ENCODE data around the gene FAM81B.

Gene FAM81B

DNA sequence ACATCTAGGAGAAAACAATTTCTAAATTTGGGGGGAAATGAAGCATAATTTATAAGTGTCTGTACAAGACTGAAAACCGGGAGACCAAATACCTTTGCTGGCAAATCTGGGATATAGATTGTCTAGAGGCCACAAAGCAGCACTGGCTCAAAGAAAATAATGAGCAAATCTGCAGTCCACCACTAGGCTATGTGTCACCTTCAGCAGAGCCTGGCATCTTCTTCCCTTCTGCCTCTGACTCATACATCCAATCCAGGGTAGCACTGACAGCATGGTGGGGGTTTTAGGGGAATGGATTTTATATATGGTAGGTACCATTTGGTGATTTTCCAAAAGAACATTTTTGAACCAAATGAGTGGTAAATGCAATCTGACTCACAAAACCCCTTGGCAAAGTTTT, 12.8 kb downstream of the FAM81B start:
- no peak for DNase-seq

DNA sequence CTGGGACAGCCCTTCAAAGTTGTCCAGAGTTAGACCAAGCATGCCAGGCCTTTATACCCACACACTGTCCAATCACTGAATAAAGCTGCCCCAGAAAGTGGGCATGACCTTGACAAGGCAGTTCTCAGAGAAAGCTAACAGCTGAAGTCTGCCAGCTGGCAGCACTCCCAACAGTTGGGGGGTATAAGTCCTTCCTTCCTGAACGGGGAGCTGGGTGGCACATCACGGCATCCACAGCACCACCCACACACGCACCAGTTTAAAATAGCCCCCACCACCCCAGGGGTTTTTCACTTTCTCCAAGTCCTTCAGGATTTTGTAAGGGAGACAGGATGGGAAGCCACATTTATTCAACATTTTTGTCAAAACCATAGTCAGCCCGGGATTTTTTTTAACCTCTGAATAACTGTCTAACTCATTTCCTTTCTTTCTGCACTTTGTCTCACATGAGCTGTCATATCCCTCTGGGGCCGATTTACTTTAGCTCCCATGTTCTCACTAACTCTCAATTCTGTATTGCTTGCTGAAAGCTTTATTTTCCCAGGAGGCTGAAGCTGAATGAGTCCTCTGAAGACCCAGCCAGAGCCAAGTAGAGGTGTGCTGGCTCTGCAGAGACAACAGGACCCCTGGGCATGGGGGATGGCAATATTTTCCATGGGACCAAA, 15.4 kb downstream of the FAM81B start:
- no peak for DNase-seq

DNA sequence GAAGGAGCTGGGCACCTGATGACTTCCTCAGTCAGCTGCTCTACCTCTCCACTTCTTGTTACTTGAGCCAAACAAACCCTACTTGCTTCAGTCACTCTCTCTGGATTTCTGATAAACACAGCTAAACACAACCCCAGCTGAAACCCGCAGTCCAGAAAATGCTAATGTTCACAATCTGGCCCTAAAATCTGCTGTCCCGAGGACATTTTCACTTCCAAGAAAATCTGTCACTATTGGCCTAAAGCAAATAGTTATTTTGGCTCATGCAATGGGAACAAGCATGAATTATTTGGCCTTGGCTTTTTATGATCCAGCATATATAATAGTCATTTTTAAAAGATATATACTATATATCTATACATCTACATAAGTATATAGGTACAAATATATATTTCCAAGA, 19.1 kb downstream of the FAM81B start:
- DNase-seq, result no peak

DNA sequence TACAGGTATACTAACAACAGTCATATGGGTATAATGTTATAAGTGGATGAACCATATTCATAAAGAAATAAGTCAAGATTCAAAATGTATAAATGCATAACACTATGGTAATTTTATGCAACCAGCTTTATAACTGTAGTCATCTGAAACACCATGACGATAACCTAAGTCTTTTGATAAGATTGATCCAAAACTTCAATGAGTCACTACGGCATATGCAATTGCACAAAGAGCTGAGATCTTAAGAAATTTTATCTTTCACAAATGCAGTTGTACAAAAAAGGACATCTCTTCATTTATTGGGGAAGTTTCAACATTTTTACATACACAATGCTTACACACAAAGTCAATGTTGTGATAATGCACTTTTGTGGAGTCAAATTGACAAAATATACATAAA, 20.3 kb downstream of the FAM81B start:
- DNase-seq, result no peak

DNA sequence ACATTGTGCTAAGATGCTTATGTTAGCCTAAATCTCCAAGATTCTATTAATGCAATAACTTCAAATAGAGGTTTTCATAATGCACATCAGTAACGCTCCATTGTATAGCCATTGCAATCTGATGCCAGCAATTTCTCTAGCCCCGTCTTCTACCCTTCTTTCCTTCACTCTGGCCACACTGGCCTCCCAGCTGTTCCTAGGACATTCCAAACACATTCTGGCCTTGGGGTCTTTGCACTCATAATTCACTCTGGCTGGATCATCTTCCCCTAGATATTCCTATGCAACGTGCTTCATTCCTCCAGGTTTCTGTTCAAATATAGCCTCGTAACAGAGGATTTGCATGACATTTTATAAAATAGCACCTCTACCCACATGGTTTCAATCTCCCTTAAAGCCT, 23.3 kb downstream of the FAM81B start:
- DNase-seq, result no peak

DNA sequence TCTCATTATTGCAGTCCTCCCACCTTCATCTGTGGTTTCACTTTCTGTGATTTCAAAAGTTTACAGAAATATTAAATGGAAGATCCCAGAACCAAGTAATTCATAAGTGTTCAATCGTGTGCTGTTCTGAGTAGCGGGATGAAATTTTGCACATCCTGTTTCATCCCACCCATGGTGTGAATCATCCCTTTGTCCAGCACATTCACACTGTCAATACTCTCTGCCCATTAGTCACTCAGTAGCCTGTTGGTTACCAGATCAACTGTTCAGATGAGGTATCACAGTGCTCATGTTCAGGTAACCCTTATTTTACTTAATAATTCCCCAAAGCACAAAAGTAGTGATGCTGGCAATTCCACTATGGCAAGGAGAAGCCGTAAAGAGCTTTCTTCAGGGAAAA, 26.8 kb downstream of the FAM81B start:
- DNase-seq, result no peak

DNA sequence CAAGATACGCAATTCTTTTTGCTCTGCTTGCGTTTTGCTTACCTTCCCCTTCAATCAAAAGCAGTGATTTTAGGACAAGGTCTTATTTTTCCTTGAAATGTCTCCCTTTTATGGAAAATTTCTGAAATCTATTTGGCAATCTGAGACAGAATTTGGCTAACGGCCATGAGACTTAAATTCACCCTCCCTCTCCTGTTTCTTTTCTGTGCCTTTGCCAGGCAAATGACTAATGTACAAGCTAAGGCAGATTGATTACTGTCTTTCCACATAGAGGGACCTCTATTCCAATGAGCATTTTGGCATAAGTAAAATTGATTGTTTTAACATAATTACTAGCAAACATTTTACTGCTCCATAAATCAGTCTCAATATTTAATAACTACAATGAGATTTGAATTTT, 31.7 kb downstream of the FAM81B start:
- no peak for DNase-seq

DNA sequence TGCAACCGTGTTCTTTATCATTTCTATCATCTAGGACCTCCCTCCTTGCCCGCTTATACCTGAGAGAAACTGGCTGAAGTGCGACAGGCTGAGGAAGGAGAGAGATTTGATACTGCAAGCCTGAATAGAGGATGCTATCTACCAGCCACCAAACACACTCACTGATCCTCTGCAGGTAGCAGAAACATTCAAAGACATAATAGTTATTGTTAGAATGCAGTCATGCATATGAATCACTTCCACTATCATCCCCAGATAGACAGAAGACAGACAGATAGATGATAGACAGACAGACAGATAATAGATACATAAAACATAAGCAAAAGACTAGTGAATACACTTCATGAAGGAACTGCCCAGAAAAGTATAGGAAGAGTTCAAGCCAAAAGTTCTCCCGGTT, 32.9 kb downstream of the FAM81B start:
- no peak for DNase-seq

DNA sequence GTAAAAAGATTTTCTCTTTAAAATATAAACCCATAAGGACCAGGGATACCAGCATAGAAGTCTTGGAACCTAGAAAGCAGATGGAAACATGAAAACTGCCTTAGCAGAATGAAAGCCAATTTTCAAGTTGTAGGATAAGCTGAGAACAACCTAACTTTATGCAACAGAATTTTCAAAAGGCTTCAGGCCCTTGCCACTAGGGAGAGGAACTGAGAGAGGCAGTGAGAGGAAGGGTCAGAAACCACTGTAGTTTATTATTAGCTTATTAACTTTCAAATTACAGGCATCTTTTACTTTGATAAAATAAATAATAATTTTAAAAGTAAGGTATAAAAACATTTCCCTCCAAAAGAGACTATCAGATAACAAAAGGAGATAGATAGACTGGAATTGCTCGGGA, 33.4 kb downstream of the FAM81B start:
- DNase-seq, result no peak

DNA sequence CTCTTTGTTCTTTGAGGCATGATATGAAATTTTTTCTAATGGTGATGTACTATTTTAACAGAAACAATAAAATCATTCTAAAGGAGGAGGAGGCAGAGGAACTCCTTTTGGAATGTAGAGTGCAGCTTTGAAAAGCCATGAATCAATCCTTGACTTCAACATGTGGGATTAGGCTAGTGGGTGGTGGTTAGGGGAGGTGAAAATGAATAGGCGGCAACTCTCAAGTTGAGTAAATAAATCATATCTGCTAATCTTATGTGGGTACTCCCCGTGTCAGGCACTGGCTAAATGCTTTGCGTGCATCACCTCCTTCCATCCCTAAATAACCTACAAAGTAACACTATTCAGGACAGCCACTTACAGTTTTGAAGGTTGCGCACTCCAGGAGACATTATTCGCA, 35.1 kb downstream of the FAM81B start:
- no peak for DNase-seq

DNA sequence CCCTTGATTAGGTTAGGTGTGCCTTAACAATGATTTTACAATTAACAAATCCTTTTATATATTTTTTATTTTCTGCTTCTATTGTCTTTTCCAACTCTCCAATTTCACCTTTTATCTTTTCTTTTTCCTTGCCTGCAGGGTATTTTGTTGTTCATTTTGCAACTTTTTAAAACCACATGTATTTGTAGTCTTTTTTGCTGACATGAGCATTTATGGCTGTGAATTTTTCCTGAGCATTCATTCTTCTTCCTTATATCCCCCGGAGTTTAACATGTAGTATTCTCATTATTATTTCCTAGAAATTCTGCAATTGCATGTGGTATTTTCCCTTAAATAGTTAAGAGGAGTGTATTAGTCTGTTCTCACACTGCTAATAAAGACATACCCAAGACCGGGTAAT, 41.6 kb downstream of the FAM81B start:
- DNase-seq, result no peak

DNA sequence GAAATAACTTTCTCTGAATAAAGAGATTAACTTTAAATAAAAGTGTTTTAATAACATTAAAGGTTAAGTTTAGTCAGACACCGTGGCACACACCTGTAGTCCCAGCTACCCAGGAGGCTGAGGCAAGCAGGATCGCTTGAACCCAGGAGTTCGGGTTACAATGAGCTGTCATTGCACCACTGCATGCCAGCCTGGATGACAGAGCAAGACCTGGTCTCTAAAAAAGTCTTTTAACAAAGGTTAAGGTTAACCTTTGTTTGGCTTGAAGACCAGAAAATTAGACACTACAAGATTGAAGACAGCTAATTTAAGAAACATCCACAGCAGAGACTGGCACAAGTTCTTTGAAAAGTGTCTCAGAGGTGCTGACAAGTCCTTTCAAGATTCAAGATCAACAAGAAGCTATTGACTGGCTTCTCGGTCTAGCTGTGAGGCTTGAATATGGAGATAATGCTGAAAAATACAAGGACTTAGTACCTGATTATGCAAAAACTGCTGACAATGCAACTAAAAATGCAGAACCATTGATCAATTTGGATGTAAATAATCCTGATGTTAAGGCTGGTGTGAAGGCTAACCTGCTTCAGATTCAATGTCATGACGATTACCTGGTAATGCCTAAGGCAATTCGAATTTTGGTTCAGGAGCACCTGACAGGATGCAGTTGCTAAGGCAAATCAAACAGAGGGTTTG, 48.8 kb downstream of the FAM81B start:
- no peak for DNase-seq

DNA sequence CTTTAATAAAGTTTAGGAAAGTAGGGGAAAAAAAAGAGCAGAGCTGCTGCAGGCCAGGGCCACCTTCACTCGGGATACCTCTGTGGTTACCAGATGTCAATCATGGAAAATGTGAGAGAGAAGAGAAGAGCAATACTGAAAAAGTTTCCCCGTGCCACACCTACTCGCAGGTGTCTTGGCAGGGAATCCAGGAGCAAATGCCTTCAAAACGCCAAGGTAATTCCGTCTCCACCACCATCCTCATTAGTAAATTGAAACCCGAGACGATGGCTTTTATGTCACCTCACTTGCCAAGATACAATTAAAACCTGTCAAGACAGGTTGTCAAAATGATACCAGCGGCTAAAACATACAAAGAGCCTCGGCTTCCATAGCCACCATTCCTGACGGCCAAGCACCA, 49.7 kb downstream of the FAM81B start:
- DNase-seq, result no peak

DNA sequence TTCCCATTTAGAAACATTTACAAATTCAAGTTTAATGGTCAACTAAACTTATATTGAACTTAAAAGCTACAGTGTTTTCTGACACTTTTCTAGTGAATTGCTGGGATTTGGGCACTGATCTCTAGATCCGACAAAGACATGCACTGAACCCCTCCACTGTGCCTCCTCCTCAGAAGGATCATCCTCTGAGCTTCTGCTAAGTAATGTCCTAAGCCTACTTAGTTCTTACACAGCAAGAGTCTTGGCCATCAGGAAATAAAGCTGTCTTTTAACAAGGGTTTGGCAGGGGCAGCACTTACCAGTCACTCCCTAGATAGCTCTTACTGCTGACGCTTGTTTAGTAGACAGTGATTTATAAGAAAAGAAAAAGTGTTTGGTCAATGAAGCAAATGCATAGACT, 50.5 kb downstream of the FAM81B start:
- DNase-seq, result no peak

DNA sequence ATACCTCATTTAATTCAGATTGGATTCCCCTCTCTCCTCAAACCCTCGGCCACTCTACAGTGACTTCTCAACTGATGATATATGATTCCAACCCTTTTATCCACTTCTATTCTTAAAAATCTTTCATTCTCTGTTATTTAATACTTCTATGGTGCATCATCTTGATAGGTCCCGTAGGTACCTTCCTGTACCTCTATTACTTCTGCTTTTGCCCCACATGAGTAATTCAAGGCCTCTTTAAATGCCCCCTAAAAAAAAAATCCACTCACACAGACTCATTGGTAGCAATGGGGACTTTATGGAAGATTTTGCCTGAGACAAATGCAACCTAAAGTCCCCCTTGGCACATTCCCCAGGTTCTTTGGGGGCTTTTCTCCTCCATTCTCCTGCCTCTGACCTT, 54.3 kb downstream of the FAM81B start:
- DNase-seq, result no peak

DNA sequence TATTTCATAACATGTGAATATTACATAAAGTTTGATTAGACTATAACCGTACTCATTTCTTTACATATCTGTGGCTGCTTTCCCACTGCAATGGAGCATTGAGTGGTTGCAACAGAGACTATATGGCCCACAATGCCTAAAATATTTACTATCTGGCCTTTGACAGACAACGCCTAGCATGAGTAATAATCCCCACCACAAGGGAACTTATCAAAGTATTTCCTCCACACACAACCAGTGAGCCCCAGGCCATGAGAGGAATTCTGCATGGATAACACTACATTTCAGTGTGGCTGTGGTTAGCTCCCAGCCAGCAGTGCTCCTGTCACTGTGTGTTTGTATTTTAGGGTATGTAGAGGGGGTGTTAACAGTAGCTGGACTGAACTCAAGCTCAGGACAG, 54.8 kb downstream of the FAM81B start:
- DNase-seq, result no peak

DNA sequence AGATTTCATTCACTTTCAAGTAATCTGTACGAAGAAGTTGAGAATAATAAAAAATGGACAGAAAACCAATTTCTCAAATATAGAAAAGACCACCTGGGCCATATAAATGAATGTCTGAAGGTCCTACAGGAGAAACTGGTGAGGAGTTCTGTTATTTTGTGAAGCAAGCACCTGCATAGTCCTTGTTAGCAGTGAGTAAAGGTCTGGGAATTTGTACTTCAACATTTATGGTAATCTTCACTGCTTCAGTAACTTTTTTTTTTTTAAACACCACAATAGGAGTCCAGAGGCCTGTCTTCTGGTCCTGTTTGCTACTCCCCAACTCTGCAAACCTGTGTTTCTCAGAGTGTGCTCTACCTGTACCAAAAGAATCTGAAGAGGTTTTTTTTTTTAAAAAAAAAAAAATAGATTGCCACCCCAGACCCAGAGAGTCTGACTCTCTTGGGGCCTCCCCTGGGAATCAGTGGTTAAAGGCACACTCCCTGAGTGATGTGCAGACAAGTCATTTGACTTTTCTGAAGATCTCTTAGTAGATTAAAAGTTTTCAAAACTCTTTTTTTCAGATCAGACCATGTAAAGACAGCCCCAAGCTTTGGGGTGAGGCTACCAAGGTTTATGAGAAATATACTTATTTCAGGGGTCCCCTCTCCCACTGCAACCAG, 55.5 kb downstream of the FAM81B start:
- no peak for DNase-seq

DNA sequence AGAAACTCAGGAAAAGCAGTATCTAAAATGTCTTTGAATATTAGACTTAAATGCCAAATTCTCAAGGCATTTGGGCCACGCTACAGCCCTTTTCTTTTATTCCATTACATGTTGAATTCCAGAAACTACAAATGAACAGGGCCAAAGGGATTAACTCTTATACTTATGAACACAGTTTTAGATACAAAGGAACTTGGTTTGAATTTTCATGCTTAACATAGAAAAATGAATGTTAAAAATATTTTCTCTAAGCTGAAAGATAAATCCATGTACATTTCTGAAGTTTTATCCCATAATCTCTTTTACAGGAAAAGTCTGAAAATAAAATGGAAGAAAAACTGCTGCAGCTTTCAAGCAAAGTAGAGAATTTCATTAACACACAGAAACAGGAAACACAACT, 56.8 kb downstream of the FAM81B start:
- no peak for DNase-seq

DNA sequence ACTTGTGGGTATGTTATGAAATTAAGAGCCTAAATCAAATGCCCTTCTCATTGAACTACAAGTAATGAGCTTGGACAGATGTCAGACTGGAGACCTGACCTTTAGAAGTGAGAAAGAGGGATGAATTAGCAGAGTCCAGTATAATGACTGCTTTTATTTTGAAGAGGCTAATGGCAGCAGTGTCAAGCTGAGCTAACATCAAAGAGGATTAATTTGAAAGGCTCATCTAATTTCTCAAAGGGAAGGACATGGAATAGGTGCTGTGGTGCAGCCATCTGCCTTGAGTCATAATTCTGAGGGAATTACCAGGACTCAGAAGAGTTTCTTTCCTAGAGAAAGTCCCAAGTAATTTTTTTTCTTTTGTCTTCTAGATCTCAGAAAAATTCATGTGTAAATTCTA, 57.6 kb downstream of the FAM81B start:
- DNase-seq, result no peak

DNA sequence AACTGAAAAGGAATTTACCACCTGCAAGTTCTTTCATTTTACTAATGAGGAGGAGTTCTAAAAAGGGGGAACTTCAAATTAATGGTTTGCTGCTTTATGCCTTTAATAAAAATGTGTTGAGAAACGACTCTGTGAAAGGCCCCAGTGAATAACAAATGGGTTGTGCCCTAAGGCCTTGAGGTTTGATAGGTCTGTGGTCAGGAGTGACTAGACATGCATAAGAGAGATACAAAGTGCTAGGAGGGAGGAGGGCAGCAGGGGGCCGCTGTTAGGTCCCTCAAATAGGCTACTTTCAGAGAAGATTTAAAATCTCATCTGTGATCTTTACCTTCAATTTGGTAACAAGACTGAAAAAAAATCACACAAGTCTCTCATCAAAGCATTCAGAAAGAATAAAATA, 58.3 kb downstream of the FAM81B start:
- no peak for DNase-seq

DNA sequence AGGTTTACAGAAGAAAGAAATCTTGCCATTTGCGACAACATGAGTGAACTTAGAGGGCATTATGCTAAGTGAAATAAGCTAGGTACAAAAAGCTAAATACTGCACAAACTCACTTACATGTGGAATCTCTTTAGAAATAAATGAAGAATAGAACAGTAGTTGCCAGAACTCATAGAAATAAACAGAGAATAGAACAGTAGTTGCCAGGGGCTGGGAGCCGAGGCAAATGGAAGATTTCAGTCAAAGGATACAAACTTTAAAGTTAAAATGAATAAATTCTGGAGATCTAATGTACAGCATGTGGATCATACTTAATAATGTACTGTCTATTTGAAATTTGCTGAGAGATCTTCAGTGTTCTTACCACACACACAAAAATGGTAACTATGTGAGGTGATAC, 63.4 kb downstream of the FAM81B start:
- no peak for DNase-seq

DNA sequence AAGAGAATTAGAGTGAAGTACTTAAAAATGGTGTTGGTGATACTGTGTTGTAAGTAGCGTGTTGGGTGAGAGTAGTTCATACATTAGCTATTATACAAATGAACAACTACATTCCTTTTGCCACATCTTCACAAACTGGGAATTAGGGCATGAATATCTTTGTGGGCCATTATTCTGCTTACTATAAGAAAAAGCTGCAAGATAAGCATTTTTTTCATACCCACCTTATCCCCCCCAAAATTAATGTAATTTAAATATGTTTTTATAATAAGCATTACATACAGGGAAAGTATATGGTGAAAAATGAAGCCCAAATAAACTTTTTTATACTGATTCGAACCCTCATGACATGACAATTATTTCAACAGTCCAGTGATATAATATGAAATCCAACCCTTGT, 69.5 kb downstream of the FAM81B start:
- no peak for DNase-seq

DNA sequence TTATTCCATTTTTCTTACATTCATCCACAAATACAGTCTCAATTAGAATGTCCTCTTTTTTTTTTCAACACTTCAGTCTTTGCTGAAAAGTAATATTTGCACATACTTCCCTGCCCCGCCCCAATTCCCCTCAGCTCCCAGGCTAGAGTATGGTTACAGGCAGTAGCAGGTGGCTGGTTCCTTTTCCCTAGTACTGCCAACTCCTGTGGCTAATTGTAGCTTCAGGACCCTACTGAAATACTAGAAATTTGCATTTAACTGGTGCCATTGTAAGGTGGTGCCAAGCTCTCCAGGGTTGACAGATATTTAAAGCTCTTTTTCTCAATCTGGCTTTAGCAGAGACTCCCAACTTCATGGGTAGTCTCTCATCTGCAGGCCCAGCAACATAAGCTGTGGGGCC, 80.3 kb downstream of the FAM81B start:
- DNase-seq, result no peak

DNA sequence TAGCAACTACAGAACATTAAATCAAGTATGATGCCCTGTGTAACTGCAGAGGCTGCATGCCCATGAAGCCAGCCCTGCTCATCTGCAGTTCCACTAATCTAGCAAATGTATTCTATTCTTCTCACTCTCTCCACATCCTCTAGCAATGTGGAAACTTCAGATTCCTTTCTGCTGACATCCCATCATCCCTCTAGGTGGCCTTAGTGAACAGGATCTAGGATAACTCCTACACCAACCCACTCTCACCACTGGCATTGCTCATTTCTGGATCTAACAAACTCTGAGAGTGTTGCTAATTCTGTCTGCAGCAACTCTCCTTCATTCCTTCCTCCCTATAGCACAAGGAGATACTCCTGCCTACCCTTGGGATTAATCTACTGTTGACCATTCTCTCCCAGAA, 80.8 kb downstream of the FAM81B start:
- no peak for DNase-seq

DNA sequence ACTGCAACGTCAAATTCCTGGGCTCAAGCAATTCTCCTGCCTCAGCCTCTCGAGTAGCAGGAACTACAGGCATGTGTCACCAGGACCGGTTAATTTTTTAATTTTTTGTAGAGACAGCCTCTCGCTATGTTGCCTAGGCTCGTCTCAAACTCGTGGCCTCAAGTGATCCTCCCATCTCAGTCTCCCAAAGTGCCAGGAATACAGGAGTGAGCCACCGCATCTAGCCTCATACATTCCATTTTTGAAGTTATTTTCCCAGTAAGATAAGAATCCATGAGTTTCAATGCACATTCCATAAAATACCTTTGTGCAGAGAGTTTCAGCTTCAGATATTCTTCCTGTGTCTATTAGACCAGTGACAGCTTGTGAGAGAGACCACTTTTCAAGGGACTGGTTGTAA, 93.3 kb downstream of the FAM81B start:
- no peak for DNase-seq
